Right renal pelvis (tissue), 4 donors: ENCODE measurements around the gene NPAS4. TPM values are rescaled to one million over a fixed set of nuclear protein-coding genes. Genes with fewer than 3 reads are reported as not detected.

ENCODE experiments used
- DNase-seq, 4 donors: peaks; one replicate each; pipeline ENCODE4 v3.0.0-alpha.2; 2013; ENCODE audit warnings: low read depth in 4 of 4, low spot score in 3 of 4, missing footprints in 1 of 4
- polyA plus RNA-seq, 4 donors: library from polyadenylated mRNA; unstranded; fragments of 120-200 nt; gene quantifications; one replicate each; pipeline ENCODE4 v1.2.1, GENCODE V29; 2013; ENCODE audit not compliant: insufficient read length in 4 of 4

The NPAS4 gene
- polyA plus RNA-seq, 4 donors, result 0.12 to 0.30 (median 0.26) TPM

- no peak for DNase-seq
These were observed 53.0 kb downstream of the NPAS4 start for GRCh38 chr11:66473608-66474515.

- DNase-seq, result no peak
These were observed 54.7 kb downstream of the NPAS4 start for GRCh38 chr11:66475349-66476172.

Other genes starting within 250 kb of the NPAS4 start
- 10 to 100 TPM; 16.7 to 28.1 (median 19.9) TPM for gene KLC2, start 163.3 kb upstream of the NPAS4 start, polyA plus RNA-seq
- 100 to 1,000 TPM; 126 to 156 (median 129) TPM for gene RAB1B, start 152.4 kb upstream of the NPAS4 start, polyA plus RNA-seq
- 1 to 10 TPM; 3.4 to 4.7 (median 4.1) TPM for gene CNIH2, start 142.9 kb upstream of the NPAS4 start, polyA plus RNA-seq
- gene YIF1A, start 131.9 kb upstream of the NPAS4 start, polyA plus RNA-seq, result 10 to 100 TPM; 48.5 to 67.8 (median 50.8) TPM
- under 1 TPM in 1 of 4 donors, not detected in 3; 0.05 TPM for gene TMEM151A, start 129.1 kb upstream of the NPAS4 start, polyA plus RNA-seq
- 10 to 100 TPM; 69.0 to 80.6 (median 73.7) TPM for gene CD248, start 104.0 kb upstream of the NPAS4 start, polyA plus RNA-seq
- 1 to 10 TPM; 2.5 to 3.1 (median 2.9) TPM for gene RIN1, start 84.6 kb upstream of the NPAS4 start, polyA plus RNA-seq
- 10 to 100 TPM; 30.3 to 34.9 (median 31.4) TPM for gene BRMS1, start 75.9 kb upstream of the NPAS4 start, polyA plus RNA-seq
- gene B4GAT1, start 73.4 kb upstream of the NPAS4 start, polyA plus RNA-seq, result 10 to 100 TPM; 53.4 to 62.9 (median 56.8) TPM
- 10 to 100 TPM; 18.5 to 23.1 (median 20.8) TPM for gene SLC29A2, start 49.3 kb upstream of the NPAS4 start, polyA plus RNA-seq
- gene MRPL11, start 17.8 kb downstream of the NPAS4 start, polyA plus RNA-seq, result 10 to 100 TPM; 72.4 to 80.1 (median 78.3) TPM
- gene PELI3, start 45.9 kb downstream of the NPAS4 start, polyA plus RNA-seq, result 1 to 10 TPM; 4.5 to 7.0 (median 5.2) TPM
- 10 to 100 TPM; 19.7 to 26.0 (median 22.5) TPM for gene DPP3, start 59.4 kb downstream of the NPAS4 start, polyA plus RNA-seq
- 10 to 100 TPM; 68.9 to 76.6 (median 76.0) TPM for gene BBS1, start 89.6 kb downstream of the NPAS4 start, polyA plus RNA-seq
- gene ZDHHC24, start 125.0 kb downstream of the NPAS4 start, polyA plus RNA-seq, result 10 to 100 TPM in 1 of 4 donors, 1 to 10 TPM in 3; 7.8 to 11.9 (median 8.5) TPM
- gene ACTN3, start 125.9 kb downstream of the NPAS4 start, polyA plus RNA-seq, result under 1 TPM; 0.40 to 0.67 (median 0.50) TPM
- 100 to 1,000 TPM in 3 of 4 donors, 10 to 100 TPM in 1; 94.2 to 115 (median 103) TPM for gene CTSF, start 147.6 kb downstream of the NPAS4 start, polyA plus RNA-seq
- under 1 TPM; 0.30 to 0.37 (median 0.33) TPM for gene CCDC87, start 172.0 kb downstream of the NPAS4 start, polyA plus RNA-seq
- gene CCS, start 172.2 kb downstream of the NPAS4 start, polyA plus RNA-seq, result 10 to 100 TPM; 40.6 to 61.2 (median 50.2) TPM
- 10 to 100 TPM; 59.4 to 70.6 (median 63.8) TPM for gene RBM14, start 195.6 kb downstream of the NPAS4 start, polyA plus RNA-seq
- gene RBM4, start 217.7 kb downstream of the NPAS4 start, polyA plus RNA-seq, result 100 to 1,000 TPM; 242 to 263 (median 252) TPM